DND-41 (cell line): ENCODE measurements around the gene RBM19.

ENCODE experiments used
- EZH2 ChIP-seq: IDR thresholded peaks from 3 replicates; pipeline ENCODE4 v1.6.1; 2012; ENCODE audit warnings: borderline replicate concordance, low read depth, mild to moderate bottlenecking, moderate library complexity, low read length, inconsistent platforms; ENCODE audit not compliant: severe bottlenecking
- TF ChIP-seq, protein P1 (sequence below): IDR thresholded peaks from 2 replicates; pipeline ENCODE4 v1.5.1; 2012; ENCODE audit warnings: borderline replicate concordance, low read length, moderate library complexity, mild to moderate bottlenecking; ENCODE audit not compliant: poor library complexity, severe bottlenecking; ENCODE audit errors: extremely low read depth

DNA sequence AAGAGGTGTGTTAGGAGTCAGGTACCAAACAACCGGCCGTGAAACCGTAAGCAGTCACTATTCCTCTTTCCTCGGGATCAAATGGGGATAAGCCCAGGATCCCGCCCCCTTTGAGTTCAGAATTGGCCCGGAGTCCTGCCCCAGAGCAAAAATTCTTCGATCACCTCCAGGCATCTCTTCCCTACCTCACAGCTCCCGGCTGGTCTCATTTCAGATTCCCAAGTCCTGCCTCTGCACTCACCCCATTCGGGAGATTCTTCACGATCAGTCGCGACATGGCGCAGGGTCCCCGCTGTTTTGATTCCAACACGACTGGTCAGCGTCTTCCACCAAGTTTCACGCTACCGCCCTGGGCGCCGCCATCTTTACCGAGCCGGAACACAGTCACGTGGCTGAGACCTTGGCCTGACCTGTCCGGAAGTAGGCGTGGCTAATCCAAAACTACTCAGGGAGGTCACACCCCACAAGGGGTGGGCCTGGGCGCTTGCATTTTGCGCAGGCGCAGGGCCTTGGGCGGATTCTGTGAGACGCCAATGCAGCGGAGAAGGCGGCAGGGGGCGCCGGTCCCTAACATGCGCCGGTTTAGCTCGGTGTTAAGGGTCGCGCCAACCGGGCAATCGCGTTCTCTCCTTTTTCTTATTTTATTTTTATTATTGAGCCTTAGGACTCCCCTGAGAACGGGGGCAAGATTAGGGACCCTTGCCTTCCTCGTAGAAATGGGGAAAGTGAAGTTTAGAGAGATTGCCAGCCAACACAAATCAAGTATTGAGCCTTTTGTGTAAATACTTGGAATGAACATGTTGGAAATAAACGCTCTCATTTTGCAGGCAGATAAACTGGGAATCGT lies at the start of gene RBM19:
- TF ChIP-seq, protein P1, sequence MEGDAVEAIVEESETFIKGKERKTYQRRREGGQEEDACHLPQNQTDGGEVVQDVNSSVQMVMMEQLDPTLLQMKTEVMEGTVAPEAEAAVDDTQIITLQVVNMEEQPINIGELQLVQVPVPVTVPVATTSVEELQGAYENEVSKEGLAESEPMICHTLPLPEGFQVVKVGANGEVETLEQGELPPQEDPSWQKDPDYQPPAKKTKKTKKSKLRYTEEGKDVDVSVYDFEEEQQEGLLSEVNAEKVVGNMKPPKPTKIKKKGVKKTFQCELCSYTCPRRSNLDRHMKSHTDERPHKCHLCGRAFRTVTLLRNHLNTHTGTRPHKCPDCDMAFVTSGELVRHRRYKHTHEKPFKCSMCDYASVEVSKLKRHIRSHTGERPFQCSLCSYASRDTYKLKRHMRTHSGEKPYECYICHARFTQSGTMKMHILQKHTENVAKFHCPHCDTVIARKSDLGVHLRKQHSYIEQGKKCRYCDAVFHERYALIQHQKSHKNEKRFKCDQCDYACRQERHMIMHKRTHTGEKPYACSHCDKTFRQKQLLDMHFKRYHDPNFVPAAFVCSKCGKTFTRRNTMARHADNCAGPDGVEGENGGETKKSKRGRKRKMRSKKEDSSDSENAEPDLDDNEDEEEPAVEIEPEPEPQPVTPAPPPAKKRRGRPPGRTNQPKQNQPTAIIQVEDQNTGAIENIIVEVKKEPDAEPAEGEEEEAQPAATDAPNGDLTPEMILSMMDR, result peak; percentile 93
- TF ChIP-seq EZH2, result no peak
